Activated T-helper 2 cell treated with anti-CD3 and anti-CD28 coated beads, Interferon-gamma antibody, Interleukin-2, Interleukin-4, amounts not matched to agents 10 μg/mL and 5 μg/mL and 100 μg/mL, durations not matched to agents 14 hours and 24 hours and 36 hours (primary cell): ENCODE data around the gene CTU2. TPM values are rescaled to one million over a fixed set of nuclear protein-coding genes. Genes with fewer than 3 reads are reported as not detected.

Source experiments
- DNase-seq: peaks from one replicate; pipeline ENCODE4 v3.0.0; 2021; ENCODE audit warnings: low spot score
- H3K27ac Mint-ChIP-seq: one replicate; pipeline ENCODE4 v1.8.0; 2021; ENCODE audit warnings: mixed read lengths
- H3K27me3 Mint-ChIP-seq: one replicate; pipeline ENCODE4 v1.8.0; 2021; ENCODE audit warnings: low read depth, mixed read lengths
- H3K36me3 Mint-ChIP-seq: one replicate; pipeline ENCODE4 v1.8.0; 2021; ENCODE audit warnings: low read depth, mixed read lengths
- H3K4me1 Mint-ChIP-seq: one replicate; pipeline ENCODE4 v1.8.0; 2021; ENCODE audit warnings: low read depth, mixed read lengths
- H3K4me3 Mint-ChIP-seq: one replicate; pipeline ENCODE4 v1.8.0; 2021; ENCODE audit warnings: low read depth, mild to moderate bottlenecking, moderate library complexity, mixed read lengths
- H3K9me3 Mint-ChIP-seq: one replicate; pipeline ENCODE4 v1.8.0; 2021; ENCODE audit warnings: mixed read lengths
- intact Hi-C: fragments of 100-400 bp; cut with micrococcal nuclease; formaldehyde crosslinking; loops from one replicate; pipeline ENCODE4 v1.15.1; 2023
- total RNA-seq: library from RNA; stranded (reverse); gene quantifications from 2 replicates; pipeline ENCODE4 v1.2.3, GENCODE V29; 2022

Gene CTU2
- total RNA-seq, 1 donor from 2014 or later, result 43.8 TPM

DNA sequence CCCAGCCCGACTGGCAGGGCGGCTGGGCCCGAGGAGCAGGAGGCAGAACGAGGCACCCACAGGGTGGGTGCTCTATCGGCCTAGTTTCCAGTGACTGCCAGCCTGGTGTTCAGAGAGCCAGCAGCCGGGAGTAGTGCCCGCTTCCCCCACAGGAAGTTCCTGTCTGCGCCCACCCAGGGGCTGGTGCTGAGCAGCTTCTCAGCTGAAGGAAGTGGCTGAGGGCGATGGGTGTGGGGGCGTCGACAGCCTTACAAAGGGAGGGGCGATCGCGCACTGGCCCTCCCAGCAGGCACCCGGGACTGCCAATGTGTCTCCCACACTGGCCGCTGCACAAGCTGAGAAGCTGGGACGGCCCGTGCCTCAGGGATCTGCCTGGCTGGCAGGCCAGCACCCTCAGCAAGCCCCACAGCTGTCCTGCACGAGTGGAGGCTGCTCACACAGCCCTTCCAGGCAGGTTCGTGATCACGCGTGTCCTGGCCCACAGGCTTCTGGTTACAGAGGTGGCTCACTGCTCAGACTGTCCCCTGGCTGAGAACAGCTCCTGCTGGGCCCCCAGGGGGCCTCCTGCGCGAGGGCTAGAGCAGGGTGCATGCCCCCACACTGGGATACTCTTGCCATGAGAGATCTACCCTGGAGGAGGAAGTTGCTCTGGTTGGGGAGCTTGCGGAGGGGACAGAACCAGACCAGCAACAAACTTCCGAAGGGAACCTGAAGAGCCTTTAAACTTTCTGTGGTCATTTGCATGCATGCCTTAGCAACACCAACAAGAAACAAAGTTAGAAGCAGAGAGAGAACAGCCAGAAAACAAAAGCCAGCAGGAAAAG is 2.6 kb upstream of the CTU2 start:
- H3K27me3 Mint-ChIP-seq, result no peaks in the 10 kb centered on the region
- H3K27ac Mint-ChIP-seq, result peak overlapping the region; percentile 93
- peak; percentile 63 for DNase-seq
- H3K9me3 Mint-ChIP-seq, result no peaks in the 10 kb centered on the region
- H3K36me3 Mint-ChIP-seq, result peaks cover 20% of the 10 kb centered on the region
- peaks cover 56% of the 10 kb centered on the region for H3K4me1 Mint-ChIP-seq
- intact Hi-C loops, result loop anchor here (5.0 kb wide), 2 partner anchors 99 to 131 kb away; partner anchors contain the start of genes CDT1 and ZC3H18
- peak overlapping the region; percentile 83 for H3K4me3 Mint-ChIP-seq

DNA sequence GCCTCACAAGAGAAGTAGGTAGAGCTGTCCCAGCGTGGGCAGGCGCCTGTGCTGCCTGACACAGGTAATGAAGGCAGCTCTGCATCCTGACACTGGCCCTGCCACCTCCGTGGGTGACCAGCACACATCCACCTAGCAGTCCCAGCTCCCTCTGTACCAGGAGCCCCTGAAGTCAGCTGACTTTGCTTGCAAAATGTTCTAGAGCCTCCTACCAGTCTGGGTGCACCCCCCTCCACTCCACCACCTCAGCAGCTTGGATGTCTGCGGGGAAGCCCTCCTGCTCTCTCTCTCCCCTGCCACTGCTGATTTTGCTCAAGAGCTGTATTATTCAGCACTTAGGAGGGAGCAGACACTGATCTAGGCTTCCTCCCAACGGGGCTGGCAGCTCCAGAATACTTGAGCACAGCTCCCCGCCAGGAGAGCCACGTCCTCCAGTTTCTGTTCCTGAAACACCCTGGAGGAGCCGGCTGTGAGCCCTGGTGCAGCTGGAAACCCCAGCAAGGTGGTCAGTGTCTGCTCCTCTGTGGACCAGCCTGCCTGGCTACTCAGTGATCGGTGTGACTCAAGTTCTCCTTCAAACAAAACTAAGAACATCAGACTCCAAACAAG is 1.1 kb upstream of the CTU2 start:
- intact Hi-C loops, result no loop called here
- peak overlapping the region; percentile 83 for H3K4me3 Mint-ChIP-seq
- H3K9me3 Mint-ChIP-seq, result no peaks in the 10 kb centered on the region
- DNase-seq, result no peak
- peaks cover 48% of the 10 kb centered on the region for H3K4me1 Mint-ChIP-seq
- H3K36me3 Mint-ChIP-seq, result peaks cover 12% of the 10 kb centered on the region
- no peaks in the 10 kb centered on the region for H3K27me3 Mint-ChIP-seq
- peak overlapping the region; percentile 67 for H3K27ac Mint-ChIP-seq

DNA sequence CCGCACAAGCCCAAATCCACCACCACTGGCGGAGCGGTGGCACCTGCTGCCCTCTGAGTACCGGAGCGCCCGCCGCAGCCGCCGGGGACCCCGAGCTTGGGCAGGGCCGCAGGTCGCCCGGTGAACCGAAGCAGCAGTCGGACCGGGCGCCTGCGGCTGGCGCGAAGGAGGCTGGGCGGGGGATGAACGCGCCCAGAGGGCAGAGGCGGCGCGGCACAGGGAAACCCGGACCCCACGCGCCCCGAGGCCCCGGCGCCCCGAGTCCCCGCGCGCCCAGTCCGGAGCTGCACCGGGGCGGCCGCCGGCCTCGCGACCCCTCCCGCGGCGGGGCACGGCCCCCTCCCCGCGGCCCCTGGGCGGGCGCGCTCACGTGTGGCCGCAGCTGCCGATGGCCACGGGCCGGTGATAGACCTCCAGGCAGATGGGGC is 488 bp upstream of the CTU2 start:
- H3K4me3 Mint-ChIP-seq, result peak overlapping the region; percentile 83
- intact Hi-C loops, result loop anchor here (1.0 to 2.0 kb wide), 3 partner anchors 31 to 75 kb away; partner anchors contain the start of gene MVD
- no peak for DNase-seq
- peaks cover 7% of the 10 kb centered on the region for H3K36me3 Mint-ChIP-seq
- no peaks in the 10 kb centered on the region for H3K9me3 Mint-ChIP-seq
- no peaks in the 10 kb centered on the region for H3K27me3 Mint-ChIP-seq
- no peak overlapping the region for H3K27ac Mint-ChIP-seq
- H3K4me1 Mint-ChIP-seq, result peaks cover 44% of the 10 kb centered on the region

DNA sequence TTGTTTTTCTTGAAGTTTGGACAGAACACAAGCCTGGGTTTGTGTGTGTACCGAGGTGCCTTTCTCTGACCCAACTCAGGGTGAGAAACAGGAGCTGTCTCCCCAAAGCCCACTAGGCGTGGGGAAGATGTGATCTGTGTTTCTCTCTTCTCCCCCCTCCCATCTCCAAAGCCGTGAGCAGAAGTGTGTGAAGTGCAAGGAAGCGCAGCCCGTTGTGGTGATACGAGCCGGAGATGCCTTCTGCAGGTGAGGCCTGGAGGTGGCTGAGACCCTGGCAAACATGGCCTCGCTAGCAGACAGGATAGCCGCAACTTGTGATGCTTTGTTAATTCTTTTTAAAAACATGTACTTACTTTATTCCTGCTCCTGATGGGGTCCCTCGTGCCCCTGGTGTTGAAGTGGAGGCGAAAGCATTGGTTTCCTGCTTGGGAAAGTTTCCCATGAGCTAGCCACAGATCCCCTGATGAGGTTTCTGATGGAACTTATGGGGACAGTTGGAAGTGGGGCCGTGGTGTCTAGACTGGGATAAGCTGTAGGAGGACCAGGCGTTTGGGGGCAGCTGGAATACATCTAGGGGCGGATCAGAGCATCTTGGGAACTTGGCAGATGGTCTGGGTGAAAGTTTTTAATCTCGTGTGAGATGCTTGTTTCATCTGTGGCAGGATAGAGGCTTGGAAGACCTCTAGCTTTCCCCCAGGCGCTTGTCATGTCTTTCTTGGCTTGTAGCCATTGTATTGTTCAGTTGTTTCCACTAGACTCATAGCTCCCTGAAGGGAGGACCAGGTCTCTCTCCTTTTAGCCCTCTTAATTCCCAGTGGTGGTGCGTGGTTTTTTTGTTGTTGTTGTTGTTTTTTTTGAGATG is 893 bp downstream of the CTU2 start:
- H3K27ac Mint-ChIP-seq, result peak overlapping the region; percentile 61
- no peak for DNase-seq
- peaks cover 34% of the 10 kb centered on the region for H3K4me1 Mint-ChIP-seq
- H3K36me3 Mint-ChIP-seq, result peaks cover 7% of the 10 kb centered on the region
- H3K4me3 Mint-ChIP-seq, result peak overlapping the region; percentile 87
- no peaks in the 10 kb centered on the region for H3K27me3 Mint-ChIP-seq
- intact Hi-C loops, result loop anchor here (1.0 to 2.0 kb wide), 3 partner anchors 30 to 74 kb away; partner anchors contain the start of gene MVD
- H3K9me3 Mint-ChIP-seq, result no peaks in the 10 kb centered on the region

DNA sequence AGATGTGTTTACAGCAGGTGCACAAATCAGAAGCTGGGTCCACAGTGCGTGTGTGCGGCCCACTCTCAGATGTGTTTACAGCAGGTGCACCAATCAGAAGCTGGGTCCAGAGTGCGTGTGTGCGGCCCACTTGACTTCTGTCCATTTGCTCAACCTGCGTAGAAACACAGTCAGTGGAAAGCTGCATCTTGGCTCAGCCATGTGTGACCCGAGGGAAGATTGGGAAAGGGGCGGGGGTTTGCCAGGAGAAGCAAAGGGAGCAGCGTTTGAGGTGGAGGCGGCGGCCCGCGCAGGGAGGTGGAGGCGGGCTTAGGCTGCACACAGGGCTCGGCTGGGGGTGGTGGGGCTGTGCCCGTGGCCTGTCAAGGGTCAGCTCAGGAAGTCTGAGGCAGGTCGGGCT is 4.3 kb downstream of the CTU2 start:
- H3K36me3 Mint-ChIP-seq, result peaks cover 4% of the 10 kb centered on the region
- no peaks in the 10 kb centered on the region for H3K9me3 Mint-ChIP-seq
- H3K27ac Mint-ChIP-seq, result no peak overlapping the region
- DNase-seq, result no peak
- H3K4me3 Mint-ChIP-seq, result no peak overlapping the region
- intact Hi-C loops, result no loop called here
- peaks cover 7% of the 10 kb centered on the region for H3K4me1 Mint-ChIP-seq
- H3K27me3 Mint-ChIP-seq, result no peaks in the 10 kb centered on the region

DNA sequence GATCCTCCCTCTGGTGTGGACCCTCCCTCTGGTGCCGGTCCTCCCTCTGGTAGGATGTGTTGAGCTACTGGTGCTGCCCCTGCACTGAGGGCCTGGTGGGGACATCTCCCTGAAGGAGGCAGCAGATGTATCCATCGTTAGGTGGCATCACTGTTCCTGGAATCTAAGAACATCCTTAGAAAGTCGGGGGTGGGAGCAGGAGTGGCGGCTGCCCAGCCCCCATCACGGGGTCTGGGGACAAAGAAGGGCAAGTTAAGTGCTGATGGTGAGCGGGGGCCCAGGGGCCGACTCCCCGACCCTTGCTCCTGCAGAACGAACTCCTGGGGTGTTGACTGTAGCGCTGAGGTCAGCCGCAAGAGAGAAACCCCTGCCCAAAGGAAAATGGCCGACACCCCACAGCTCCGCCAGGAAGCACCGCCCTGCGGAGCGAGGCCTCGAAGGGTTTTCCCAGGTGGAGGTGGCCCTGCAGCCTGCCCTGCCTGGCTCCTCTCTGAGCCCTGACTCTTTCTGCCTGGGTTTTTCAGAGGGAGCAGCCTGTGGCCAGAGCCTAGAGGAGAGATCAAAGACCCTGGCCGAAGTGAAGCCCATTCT is 5.5 kb downstream of the CTU2 start:
- Mint-ChIP-seq H3K27me3 (no peaks in the 10 kb centered on the region), H3K36me3 (peaks cover 4% of the 10 kb centered on the region), H3K4me3 (no peak overlapping the region), H3K27ac (no peak overlapping the region), H3K9me3 (no peaks in the 10 kb centered on the region), H3K4me1 (peaks cover 7% of the 10 kb centered on the region)
- no peak for DNase-seq
- intact Hi-C loops, result no loop called here

DNA sequence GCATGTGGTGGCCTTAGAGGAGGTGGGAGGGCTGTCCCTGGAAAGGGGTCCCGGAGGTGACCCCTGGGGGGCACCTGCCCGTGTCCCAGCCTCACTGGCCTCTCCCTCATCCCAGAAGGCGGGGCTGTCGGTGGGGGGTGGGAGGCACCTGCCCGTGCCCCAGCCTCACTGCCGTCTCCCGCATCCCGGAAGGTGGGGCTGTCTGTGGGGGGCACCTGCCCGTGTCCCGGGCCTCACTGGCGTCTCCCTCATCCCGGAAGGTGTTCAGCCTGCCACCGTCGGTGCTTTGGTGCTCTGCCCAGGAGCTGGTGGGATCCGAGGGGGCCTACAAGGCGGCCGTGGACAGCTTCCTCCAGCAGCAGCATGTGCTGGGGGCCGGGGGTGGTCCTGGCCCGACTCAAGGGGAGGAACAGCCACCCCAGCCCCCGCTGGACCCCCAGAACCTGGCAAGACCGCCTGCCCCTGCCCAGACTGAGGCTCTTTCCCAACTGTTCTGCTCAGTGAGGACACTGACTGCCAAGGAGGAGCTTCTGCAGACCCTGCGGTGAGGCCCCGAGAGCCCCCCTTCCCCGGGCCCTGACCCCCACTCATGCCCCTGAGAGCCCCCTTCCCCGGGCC is 6.2 kb downstream of the CTU2 start:
- no peak for DNase-seq
- intact Hi-C loops, result no loop called here
- Mint-ChIP-seq H3K27ac (no peak overlapping the region), H3K36me3 (peaks cover 9% of the 10 kb centered on the region), H3K4me1 (peaks cover 1% of the 10 kb centered on the region), H3K27me3 (no peaks in the 10 kb centered on the region), H3K9me3 (no peaks in the 10 kb centered on the region), H3K4me3 (no peak overlapping the region)

DNA sequence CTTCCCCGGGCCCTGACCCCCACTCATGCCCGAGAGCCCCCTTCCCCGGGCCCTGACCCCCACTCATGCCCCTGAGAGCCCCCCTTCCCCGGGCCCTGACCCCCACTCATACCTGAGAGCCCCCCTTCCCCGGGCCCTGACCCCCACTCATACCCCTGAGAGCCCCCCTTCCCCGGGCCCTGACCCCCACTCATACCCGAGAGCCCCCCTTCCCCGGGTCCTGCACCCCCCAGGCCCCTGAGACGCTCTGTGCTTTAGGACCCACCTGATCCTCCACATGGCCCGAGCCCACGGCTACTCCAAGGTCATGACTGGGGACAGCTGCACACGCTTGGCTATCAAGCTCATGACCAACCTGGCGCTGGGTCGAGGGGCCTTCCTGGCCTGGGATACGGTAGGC is 6.8 kb downstream of the CTU2 start:
- Mint-ChIP-seq H3K27me3 (no peaks in the 10 kb centered on the region), H3K27ac (no peak overlapping the region), H3K4me1 (no peaks in the 10 kb centered on the region), H3K36me3 (peaks cover 14% of the 10 kb centered on the region), H3K4me3 (no peak overlapping the region), H3K9me3 (no peaks in the 10 kb centered on the region)
- no peak for DNase-seq
- intact Hi-C loops, result no loop called here

DNA sequence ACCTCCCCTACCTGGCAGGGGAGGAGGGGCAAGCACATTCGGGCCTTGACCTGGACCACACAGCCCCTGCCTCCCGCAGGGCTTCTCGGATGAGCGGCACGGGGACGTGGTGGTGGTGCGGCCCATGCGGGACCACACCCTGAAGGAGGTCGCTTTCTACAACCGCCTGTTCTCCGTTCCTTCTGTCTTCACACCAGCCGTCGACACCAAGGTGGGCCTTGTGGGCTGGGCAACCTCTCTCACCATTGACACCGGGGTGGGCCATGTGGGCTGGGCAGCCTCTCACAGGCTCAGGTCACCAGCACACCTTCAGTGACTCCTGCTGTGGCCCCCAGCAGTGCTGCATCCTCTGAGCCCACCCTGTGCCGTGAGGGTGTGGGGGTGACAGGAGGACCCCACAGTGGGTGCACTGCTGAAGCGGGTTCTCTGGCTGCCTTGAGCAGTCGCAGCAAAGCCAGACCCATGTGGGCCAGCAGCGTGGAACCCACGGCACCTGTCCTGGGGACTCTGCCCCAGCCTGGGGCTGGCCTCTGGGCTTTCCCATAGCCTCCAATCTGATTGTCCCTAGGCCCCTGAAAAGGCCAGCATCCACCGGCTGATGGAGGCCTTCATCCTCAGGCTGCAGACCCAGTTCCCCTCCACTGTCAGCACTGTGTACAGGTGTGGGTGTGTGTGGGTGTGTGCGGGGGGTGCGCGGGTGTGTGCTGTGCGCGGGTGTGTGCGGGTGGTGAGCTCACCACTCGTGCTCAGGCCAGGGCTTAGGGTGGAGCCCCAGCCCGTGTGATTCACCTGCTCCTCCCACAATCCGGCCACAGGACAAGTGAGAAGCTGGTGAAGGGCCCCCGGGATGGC is 7.5 kb downstream of the CTU2 start:
- intact Hi-C loops, result no loop called here
- Mint-ChIP-seq H3K27ac (no peak overlapping the region), H3K9me3 (no peaks in the 10 kb centered on the region)

DNA sequence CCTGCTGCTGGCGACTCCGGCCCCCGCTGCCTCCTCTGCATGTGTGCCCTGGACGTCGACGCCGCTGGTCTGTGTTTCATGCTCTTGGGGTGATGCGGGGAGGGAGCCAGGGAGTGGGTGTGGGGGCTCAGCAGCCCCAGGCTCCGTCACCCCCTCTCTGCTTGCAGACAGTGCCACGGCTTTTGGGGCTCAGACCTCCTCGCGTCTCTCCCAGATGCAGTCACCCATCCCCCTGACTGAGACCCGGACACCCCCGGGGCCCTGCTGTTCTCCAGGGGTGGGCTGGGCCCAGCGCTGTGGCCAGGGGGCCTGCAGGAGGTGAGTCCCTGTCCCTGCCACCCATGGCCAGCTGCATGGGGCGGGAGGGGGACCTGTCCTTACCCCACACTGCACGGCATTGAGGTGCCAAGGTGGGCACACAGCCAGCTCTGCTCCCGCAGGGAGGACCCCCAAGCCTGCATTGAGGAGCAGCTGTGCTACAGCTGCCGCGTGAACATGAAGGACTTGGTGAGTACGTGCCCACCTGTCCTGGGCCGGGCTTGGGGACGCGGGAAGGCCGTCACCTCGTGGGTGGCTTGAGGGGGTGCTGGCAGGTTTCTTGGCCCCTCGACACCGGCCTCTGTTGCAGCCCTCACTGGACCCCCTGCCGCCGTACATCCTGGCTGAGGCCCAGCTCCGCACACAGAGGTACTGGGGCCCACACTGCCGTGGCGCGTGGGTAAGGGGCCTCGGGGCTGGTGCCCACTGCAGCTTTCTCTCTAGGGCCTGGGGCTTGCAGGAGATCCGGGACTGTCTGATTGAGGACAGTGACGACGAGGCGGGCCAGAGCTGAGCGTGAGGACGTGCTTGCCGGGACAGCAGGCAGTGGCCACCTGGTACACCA is 8.4 kb downstream of the CTU2 start:
- intact Hi-C loops, result no loop called here
- Mint-ChIP-seq H3K4me3 (no peak overlapping the region), H3K9me3 (no peaks in the 10 kb centered on the region), H3K27ac (no peak overlapping the region), H3K27me3 (no peaks in the 10 kb centered on the region), H3K4me1 (no peaks in the 10 kb centered on the region), H3K36me3 (peaks cover 29% of the 10 kb centered on the region)
- DNase-seq, result no peak

More for the DNA sequence above, 7.5 kb downstream of the CTU2 start:
- Mint-ChIP-seq H3K4me3 (no peak overlapping the region), H3K36me3 (peaks cover 20% of the 10 kb centered on the region), H3K4me1 (no peaks in the 10 kb centered on the region), H3K27me3 (no peaks in the 10 kb centered on the region)
- DNase-seq, result no peak
